Testis (tissue), 3 donors: Measurements from ENCODE around the gene BMERB1. TPM values are rescaled to one million over a fixed set of nuclear protein-coding genes. Genes with fewer than 3 reads are reported as not detected.
"Not testable (repeated sequence)": the region's sequence is repeated elsewhere in the genome, so short reads cannot be mapped to it uniquely, and the experiment has no call there.

ENCODE experiments used
- DNase-seq: peaks from one replicate; pipeline ENCODE4 v3.0.0-alpha.2; 2019
- H3K27ac ChIP-seq, 2 donors: fragments of 200-600 bp; sonication (generic); one replicate each; pipeline ENCODE4 v1.5.1; 2019
- H3K27me3 ChIP-seq: fragments of 200-600 bp; sonication (generic); one replicate; pipeline ENCODE4 v1.5.1; 2019
- H3K36me3 ChIP-seq: fragments of 200-600 bp; sonication (generic); one replicate; pipeline ENCODE4 v1.5.1; 2017; ENCODE audit warnings: low read depth; ENCODE audit errors: missing control alignments
- H3K4me1 ChIP-seq: fragments of 200-600 bp; sonication (generic); one replicate; pipeline ENCODE4 v1.5.1; 2019
- H3K4me3 ChIP-seq, 2 donors: fragments of 200-600 bp; sonication (generic); one replicate each; pipeline ENCODE4 v1.5.1; 2017 to 2019
- H3K9me3 ChIP-seq: fragments of 200-600 bp; sonication (generic); one replicate; pipeline ENCODE4 v1.5.1; 2017
- POLR2A ChIP-seq: fragments of 450-650 bp; IDR thresholded peaks from one replicate; pipeline ENCODE4 v1.6.1; 2017; ENCODE audit warnings: antibody characterized with exemption, mild to moderate bottlenecking, moderate library complexity
- WGBS, 2 donors: methylation state at CpG; one replicate each; pipeline ENCODE4 v1.1.5; 2018; 5-methylcytosine and 5-hydroxymethylcytosine counted together
- intact Hi-C: fragments of 100-400 bp; cut with DNase I; formaldehyde crosslinking; loops from one replicate; pipeline ENCODE4 v1.15.1; 2023; ENCODE audit warnings: low total_unique reads
- polyA plus RNA-seq: library from polyadenylated mRNA; stranded (reverse); fragments of 350-450 nt; fragmentation: Illumina TruSeq; extraction: RNeasy Lipid Tissue Mini Kit (QIAGEN cat#74804); gene quantifications from one replicate; pipeline ENCODE4 v1.2.3, GENCODE V29; 2014; ENCODE audit warnings: low read depth, low replicate concordance; ENCODE audit not compliant: insufficient read depth
- total RNA-seq, 2 donors: library from RNA; depleted of rRNA; stranded (reverse); fragments of >200 nt; gene quantifications; one replicate each; pipeline ENCODE4 v1.2.3, GENCODE V29; 2016
- TF ChIP-seq, protein P1 (sequence below), 3 experiments: fragments of 450-650 bp in 2 of 3; fragments of 200-600 bp in 1 of 3; sonication (generic) in 1 of 3; IDR thresholded peaks; one replicate each; pipeline ENCODE4 v1.5.1; 2016 to 2019; ENCODE audit warnings: antibody characterized with exemption in 3 of 3, mild to moderate bottlenecking in 2 of 3, moderate library complexity in 1 of 3

BMERB1 gene
- total and polyA plus RNA-seq, 3 donors from 2014 or later, result 54.1 to 102 (median 63.1) TPM

DNA sequence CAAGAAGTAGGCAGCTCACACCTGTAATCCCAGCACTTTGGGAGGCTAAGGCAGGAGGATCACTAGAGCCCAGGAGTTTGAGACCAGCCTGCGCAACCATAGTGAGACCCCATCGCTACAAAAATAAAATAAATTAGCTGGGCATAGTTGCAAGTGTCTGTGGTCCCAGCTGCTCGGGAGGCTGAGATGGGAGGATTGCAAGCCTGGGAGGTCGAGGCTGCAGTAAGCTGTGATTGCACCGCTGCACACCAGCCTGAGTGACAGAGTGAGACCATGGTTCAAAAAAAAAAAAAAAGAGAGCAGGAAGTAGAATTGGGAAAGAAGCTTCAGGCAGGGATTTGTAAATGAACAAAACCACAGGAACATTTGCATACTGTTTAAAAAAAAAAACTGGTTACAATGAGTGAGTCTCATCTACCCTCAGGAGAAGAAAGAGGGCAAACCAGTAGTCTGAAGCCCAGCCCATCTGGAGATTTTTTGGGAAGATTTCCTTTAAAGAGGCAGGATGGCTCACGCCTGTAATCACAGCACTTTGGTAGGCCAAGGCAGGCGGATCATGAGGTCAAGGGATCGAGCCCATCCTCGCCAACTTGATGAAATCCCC lies 30.9 kb upstream of the BMERB1 start:
- no peaks in the 10 kb centered on the region for H3K27me3 ChIP-seq
- WGBS, 2 donors, result 91 to 92% methylated on average over 9 of the region's 9 CpGs
- H3K9me3 ChIP-seq, result no peaks in the 10 kb centered on the region
- H3K36me3 ChIP-seq, result no peaks in the 10 kb centered on the region
- no peak overlapping the region for H3K4me3 ChIP-seq
- H3K4me1 ChIP-seq, result peaks cover 8% of the 10 kb centered on the region
- no peak for TF ChIP-seq POLR2A
- TF ChIP-seq, protein P1, sequence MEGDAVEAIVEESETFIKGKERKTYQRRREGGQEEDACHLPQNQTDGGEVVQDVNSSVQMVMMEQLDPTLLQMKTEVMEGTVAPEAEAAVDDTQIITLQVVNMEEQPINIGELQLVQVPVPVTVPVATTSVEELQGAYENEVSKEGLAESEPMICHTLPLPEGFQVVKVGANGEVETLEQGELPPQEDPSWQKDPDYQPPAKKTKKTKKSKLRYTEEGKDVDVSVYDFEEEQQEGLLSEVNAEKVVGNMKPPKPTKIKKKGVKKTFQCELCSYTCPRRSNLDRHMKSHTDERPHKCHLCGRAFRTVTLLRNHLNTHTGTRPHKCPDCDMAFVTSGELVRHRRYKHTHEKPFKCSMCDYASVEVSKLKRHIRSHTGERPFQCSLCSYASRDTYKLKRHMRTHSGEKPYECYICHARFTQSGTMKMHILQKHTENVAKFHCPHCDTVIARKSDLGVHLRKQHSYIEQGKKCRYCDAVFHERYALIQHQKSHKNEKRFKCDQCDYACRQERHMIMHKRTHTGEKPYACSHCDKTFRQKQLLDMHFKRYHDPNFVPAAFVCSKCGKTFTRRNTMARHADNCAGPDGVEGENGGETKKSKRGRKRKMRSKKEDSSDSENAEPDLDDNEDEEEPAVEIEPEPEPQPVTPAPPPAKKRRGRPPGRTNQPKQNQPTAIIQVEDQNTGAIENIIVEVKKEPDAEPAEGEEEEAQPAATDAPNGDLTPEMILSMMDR (IDR thresholded peaks at IDR 0.05), result no peak
- H3K27ac ChIP-seq, result no peak overlapping the region
- intact Hi-C loops, result no loop called here
- DNase-seq, result no peak

DNA sequence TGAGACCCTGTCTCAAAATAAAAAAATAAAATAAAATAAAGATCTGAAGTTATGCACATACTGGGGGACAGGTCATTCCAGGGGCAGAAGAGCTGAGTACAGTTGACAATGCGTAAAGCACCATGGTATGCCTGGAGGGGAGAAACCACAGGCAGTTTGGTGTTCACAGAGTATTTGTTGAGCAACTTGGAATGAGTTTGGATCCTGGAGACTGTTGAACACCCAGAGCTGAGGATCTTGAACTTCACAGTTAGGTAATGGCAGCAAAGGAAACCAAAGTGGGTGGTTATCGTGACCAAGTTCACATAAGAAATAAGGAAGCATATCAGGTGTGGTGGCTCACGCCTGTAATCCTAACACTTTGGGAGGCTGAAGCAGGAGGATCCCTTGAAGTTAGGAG lies 30.3 kb upstream of the BMERB1 start:
- H3K4me3 ChIP-seq, DNase-seq, H3K27me3 ChIP-seq, H3K36me3 ChIP-seq, intact Hi-C loops, H3K9me3 ChIP-seq, H3K4me1 ChIP-seq: not testable (repeated sequence)
- 87 to 90% methylated on average over 3 of the region's 3 CpGs for WGBS, 2 donors
- peak overlapping the region in 1 of 2 donors; percentile 74 for H3K27ac ChIP-seq

DNA sequence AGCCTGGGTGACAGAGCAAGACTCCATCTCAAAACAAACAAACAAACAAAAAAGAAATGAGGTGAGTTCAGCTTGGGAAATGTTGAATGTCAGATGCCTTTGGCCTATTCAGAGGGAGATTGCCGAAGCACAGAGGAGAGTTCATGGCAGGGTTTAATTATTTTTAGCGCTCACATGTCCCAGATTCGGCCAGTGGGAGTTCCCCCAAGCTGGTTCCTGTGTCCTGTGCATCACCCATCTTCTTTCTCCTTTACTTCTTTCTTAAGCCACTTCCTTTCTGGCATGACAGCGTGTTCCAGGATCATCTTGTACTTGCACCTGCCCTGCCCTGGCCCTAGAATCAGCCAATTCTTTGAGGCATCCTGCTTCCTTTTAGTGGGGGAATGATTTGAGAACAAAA lies 29.6 kb upstream of the BMERB1 start:
- no peaks in the 10 kb centered on the region for H3K36me3 ChIP-seq
- intact Hi-C loops, result no loop called here
- peaks cover 8% of the 10 kb centered on the region for H3K4me1 ChIP-seq
- DNase-seq, result peak; percentile 77
- TF ChIP-seq, protein P1 (IDR thresholded peaks at IDR 0.05), result no peak
- TF ChIP-seq POLR2A, result no peak
- 19 to 42% methylated on average over 4 of the region's 4 CpGs for WGBS, 2 donors
- H3K4me3 ChIP-seq, result no peak overlapping the region
- H3K27ac ChIP-seq, result peak overlapping the region; percentile 11 to 74
- no peaks in the 10 kb centered on the region for H3K27me3 ChIP-seq
- no peaks in the 10 kb centered on the region for H3K9me3 ChIP-seq

DNA sequence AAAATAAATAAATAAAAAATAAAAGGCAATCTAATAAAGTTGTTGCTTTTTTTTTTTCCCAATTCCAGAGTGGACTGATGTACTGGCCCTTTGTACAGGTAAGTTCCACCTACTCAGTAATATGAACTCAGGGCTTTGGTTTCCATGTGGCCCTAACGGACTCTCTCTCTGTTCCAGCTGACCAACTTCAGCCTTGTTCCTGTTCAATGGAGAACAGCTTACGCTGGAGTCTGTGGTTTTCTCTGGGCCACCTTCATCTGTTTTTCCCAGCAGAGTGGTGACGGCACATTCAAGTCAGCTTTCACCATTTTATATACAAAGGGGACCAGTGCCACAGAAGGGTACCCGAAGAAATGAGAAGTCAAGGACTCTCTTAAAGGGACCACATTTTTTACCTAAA lies 26.6 kb upstream of the BMERB1 start:
- DNase-seq, H3K4me3 ChIP-seq, H3K4me1 ChIP-seq, H3K27me3 ChIP-seq, H3K27ac ChIP-seq, intact Hi-C loops, H3K9me3 ChIP-seq, H3K36me3 ChIP-seq: not testable (repeated sequence)
- WGBS, 2 donors, result 85 to 89% methylated on average over 4 of the region's 4 CpGs

DNA sequence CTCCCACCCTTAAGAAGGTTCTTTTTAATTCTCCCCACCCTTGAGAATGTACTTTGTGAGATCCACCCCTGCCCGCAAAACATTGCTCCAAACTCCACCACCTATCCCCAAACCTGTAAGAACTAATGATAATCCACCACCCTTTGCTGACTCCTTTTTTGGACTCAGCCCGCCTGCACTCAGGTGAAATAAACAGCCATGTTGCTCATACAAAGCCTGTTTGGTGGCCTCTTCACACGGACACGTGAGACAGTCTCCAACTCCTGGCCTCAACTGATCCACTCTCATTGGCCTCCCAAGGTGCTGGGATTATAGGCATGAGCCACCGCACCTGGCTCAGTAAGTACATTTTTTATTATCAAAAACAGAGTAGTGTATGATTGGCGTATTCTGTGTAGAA lies 24.9 kb upstream of the BMERB1 start:
- H3K36me3 ChIP-seq, H3K4me1 ChIP-seq, intact Hi-C loops, H3K27ac ChIP-seq, DNase-seq, H3K9me3 ChIP-seq, H3K4me3 ChIP-seq, H3K27me3 ChIP-seq: not testable (repeated sequence)
- WGBS, 2 donors, result 86 to 98% methylated on average over 6 of the region's 6 CpGs

DNA sequence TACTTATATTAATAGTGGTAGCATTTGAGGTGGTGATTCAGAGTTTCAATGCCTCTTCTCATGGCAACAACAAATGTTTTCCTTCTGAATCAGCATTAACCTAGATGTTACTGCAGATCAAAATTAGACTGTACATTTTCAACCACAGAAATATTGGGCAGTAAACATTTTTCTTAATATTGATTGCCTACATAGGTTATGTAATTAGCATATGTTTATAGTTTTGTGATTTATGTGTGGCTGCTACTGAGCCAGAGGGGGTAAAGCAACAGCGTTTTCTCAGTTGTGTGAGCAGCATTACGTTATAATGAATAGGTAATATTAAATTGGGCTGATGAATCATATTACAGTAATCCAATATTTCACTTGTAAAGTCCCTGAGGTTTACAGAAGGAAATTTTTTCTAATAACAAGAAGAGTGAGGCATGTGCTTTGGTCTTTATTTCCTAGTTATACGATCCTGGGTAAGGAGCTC lies 18.8 kb upstream of the BMERB1 start:
- H3K4me1 ChIP-seq, result no peaks in the 10 kb centered on the region
- intact Hi-C loops, result no loop called here
- H3K4me3 ChIP-seq, result no peak overlapping the region
- no peaks in the 10 kb centered on the region for H3K36me3 ChIP-seq
- no peak for TF ChIP-seq POLR2A
- TF ChIP-seq, protein P1 (IDR thresholded peaks at IDR 0.05), result no peak
- no peak for DNase-seq
- 81% methylated on average over 3 of the region's 3 CpGs for WGBS, 2 donors
- no peaks in the 10 kb centered on the region for H3K9me3 ChIP-seq
- H3K27me3 ChIP-seq, result no peaks in the 10 kb centered on the region
- H3K27ac ChIP-seq, result no peak overlapping the region
